Epithelial cell of proximal tubule (primary cell): ENCODE measurements around the gene AGBL4. TPM values are rescaled to one million over a fixed set of nuclear protein-coding genes. Genes with fewer than 3 reads are reported as not detected.
A peak's percentile ranks its signal among the peaks of the same experiment; 100 is the strongest.

Source experiments
- DNase-seq: peaks from one replicate; pipeline ENCODE4 v3.0.0-alpha.2; 2011; ENCODE audit warnings: low read depth
- H3K4me3 ChIP-seq: 2 replicates; pipeline ENCODE4 v1.5.1; 2011; ENCODE audit warnings: low read depth, mild to moderate bottlenecking, low read length
- CTCF ChIP-seq: conservative IDR thresholded peaks from 2 replicates; pipeline ENCODE4 v1.5.1; 2012; ENCODE audit warnings: low read depth, mild to moderate bottlenecking, low read length
- total RNA-seq: library from RNA; depleted of rRNA; stranded (reverse); fragments of >200 nt; gene quantifications from 2 replicates; pipeline ENCODE4 v1.2.3, GENCODE V29; 2015

The AGBL4 gene
- total RNA-seq, 1 donor from 2014 or later, result not detected

- no peak overlapping the region for H3K4me3 ChIP-seq
- DNase-seq, result no peak
- TF ChIP-seq CTCF, result no peak
Observed at GRCh38 chr1:48547561-48548220, 1476.1 kb downstream of the AGBL4 start.

GRCh38 chr1:48543854-48544253, 1479.9 kb downstream of the AGBL4 start:
- no peak overlapping the region for H3K4me3 ChIP-seq
- no peak for DNase-seq
- no peak for TF ChIP-seq CTCF

GRCh38 chr1:48540587-48540986, 1483.2 kb downstream of the AGBL4 start:
- TF ChIP-seq CTCF, result no peak
- H3K4me3 ChIP-seq, result no peak overlapping the region
- no peak for DNase-seq

GRCh38 chr1:48536477-48536876, 1487.3 kb downstream of the AGBL4 start:
- no peak overlapping the region for H3K4me3 ChIP-seq
- no peak for DNase-seq
- TF ChIP-seq CTCF, result no peak

- TF ChIP-seq CTCF, result no peak
- no peak overlapping the region for H3K4me3 ChIP-seq
- no peak for DNase-seq
Observed at GRCh38 chr1:48532976-48533375, 1490.8 kb downstream of the AGBL4 start.

GRCh38 chr1:48530727-48531351, 1492.9 kb downstream of the AGBL4 start:
- peak; percentile 89 for TF ChIP-seq CTCF
- no peak overlapping the region for H3K4me3 ChIP-seq
- DNase-seq, result no peak

GRCh38 chr1:48527051-48527450, 1496.7 kb downstream of the AGBL4 start:
- TF ChIP-seq CTCF, result no peak

More at GRCh38 chr1:48527051-48527450, 1496.7 kb downstream of the AGBL4 start:
- no peak overlapping the region for H3K4me3 ChIP-seq
- DNase-seq, result no peak
